Measurements from ENCODE around the gene BLOC1S1.

BLOC1S1 gene

DNA sequence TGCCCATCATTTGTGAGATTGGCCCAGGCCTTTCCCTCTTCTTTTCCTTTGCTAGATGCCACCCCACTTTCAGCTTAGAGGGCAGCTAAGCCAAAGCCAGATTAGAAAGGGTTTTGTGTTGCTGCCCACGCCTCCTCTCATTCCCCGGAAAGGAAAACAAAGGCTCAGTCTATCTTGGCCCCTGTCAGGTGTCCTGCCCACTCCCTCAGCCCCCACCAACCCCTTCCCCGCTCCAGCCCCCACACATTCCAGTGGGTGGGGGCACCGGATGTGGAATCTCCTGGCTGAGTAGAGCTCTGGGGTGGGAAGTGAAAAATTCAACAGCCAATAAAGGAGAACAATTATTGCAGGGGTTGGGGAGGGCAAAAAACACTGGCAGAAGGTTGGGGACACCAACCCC, 2.2 kb downstream of the BLOC1S1 start:
- TF ChIP-seq TAF1 (IDR thresholded peaks at IDR 0.05; ENCODE audit: low read depth) (no peak), TEAD4 (IDR thresholded peaks at IDR 0.05) (0 out of 2 replicates have a peak, but pooled peaks have one; percentile 30), EGR1 (IDR thresholded peaks at IDR 0.05) (peak; percentile 61; the same call in 1 of the 2 replicates)

DNA sequence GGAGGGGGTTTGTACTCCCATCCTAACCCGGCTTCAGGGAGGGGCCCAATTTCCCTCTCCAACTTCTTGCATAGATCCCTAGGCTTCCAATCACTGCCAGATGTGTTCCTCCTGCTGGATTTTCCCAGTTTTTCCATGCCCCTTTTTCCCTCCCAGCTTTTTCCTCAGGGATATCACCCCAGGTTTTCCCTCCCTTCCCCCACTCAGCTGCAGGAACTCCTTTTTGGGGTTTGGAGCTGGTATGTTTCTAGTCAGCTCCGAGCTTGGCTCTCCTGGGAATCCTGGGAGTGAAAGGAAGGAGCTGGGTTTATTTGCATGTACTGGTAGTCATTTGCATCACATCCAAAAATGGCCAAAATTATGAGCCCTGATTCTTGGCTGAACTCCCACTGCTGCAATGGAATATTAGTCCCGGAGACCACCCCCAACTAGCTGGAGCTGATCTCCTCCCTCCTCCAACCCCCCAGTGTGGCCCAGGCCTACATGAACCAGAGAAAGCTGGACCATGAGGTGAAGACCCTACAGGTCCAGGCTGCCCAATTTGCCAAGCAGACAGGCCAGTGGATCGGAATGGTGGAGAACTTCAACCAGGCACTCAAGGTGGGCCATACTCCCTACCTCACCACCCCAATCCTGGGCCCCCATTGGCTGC, 2.9 kb downstream of the BLOC1S1 start:
- TF ChIP-seq CEBPB (IDR thresholded peaks at IDR 0.05) = no peak

GRCh38 chr12:55719371-55719770, 3.5 kb downstream of the BLOC1S1 start:
- no peak for TF ChIP-seq YY1 (IDR thresholded peaks at IDR 0.05; ENCODE audit: low read depth)
- TF ChIP-seq TCF12 (IDR thresholded peaks at IDR 0.05; ENCODE audit: low read depth) = no peak
- no peak for TF ChIP-seq CEBPB (IDR thresholded peaks at IDR 0.05)
- no peak for TF ChIP-seq TEAD4 (IDR thresholded peaks at IDR 0.05)
- no peak for TF ChIP-seq RAD21 (IDR thresholded peaks at IDR 0.05; ENCODE audit: low read depth)
- TF ChIP-seq, protein P1, sequence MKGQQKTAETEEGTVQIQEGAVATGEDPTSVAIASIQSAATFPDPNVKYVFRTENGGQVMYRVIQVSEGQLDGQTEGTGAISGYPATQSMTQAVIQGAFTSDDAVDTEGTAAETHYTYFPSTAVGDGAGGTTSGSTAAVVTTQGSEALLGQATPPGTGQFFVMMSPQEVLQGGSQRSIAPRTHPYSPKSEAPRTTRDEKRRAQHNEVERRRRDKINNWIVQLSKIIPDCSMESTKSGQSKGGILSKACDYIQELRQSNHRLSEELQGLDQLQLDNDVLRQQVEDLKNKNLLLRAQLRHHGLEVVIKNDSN (IDR thresholded peaks at IDR 0.05) = no peak
- no peak for TF ChIP-seq EGR1 (IDR thresholded peaks at IDR 0.05)
- no peak for TF ChIP-seq CREB1 (IDR thresholded peaks at IDR 0.05; ENCODE audit: low read depth)
- no peak for TF ChIP-seq EP300 (IDR thresholded peaks at IDR 0.05; ENCODE audit: borderline replicate concordance)
- TF ChIP-seq REST (IDR thresholded peaks at IDR 0.05; ENCODE audit: low read depth) = no peak
- TF ChIP-seq TAF1 (IDR thresholded peaks at IDR 0.05; ENCODE audit: low read depth) = no peak
- no peak for TF ChIP-seq FOXM1 (IDR thresholded peaks at IDR 0.05; ENCODE audit: borderline replicate concordance, low read depth)
- no peak for TF ChIP-seq NFIC (IDR thresholded peaks at IDR 0.05)
- no peak for TF ChIP-seq ZBTB7A (IDR thresholded peaks at IDR 0.05; ENCODE audit: low read depth)
- no peak for TF ChIP-seq MAX (IDR thresholded peaks at IDR 0.05)

DNA sequence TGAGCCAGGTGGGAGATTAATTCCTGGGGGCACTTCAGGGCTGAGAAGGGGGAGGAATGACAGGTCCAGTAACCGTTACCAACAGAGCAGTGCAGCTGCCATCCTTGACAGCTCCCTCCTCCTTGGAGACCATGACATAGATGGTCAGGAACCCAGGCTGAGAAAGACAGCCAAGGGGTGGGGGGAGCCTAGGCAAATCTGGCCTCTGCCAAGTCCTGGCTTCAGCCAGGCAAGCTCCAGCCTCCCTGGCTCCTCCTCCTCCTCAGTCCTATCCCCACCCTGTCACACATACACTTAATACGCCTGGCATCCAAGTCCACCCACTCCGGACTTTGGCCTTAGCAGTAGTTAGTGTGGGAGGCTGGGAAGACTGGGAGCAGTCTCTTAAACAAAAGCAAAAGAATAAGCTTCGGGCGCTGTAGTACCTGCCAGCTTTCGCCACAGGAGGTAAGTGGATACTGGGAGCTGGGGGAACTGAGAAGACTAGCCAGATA, 4.3 kb downstream of the BLOC1S1 start, which contains the start of gene RDH5:
Gene RDH5, plus strand, starts transcription at position 323 of the 494 bp plus-strand sequence. CDS start 792 bp downstream, outside the sequence.
- TF ChIP-seq EGR1 (IDR thresholded peaks at IDR 0.05) (0 out of 2 replicates have a peak, but pooled peaks have one; percentile 16), TCF12 (IDR thresholded peaks at IDR 0.05; ENCODE audit: low read depth) (no peak)

DNA sequence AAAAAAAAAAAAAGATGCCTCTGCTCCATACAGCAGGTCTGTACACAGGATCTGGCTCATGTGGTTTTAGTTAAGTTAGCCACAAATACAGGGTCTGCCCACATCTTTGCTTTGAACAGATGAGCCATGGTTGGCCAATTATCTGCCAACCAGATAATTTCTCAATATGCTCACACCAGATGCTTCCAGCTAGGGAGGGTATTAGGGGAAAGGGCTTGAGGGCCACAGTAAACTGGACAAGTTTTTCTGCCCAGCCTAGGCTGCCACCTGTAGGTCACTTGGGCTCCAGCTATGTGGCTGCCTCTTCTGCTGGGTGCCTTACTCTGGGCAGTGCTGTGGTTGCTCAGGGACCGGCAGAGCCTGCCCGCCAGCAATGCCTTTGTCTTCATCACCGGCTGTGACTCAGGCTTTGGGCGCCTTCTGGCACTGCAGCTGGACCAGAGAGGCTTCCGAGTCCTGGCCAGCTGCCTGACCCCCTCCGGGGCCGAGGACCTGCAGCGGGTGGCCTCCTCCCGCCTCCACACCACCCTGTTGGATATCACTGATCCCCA, 5.1 kb downstream of the BLOC1S1 start:
- TF ChIP-seq RAD21 (IDR thresholded peaks at IDR 0.05; ENCODE audit: low read depth) (peak; percentile 84), YY1 (IDR thresholded peaks at IDR 0.05; ENCODE audit: low read depth) (no peak; the same call in 1 of the 2 replicates), TCF12 (IDR thresholded peaks at IDR 0.05; ENCODE audit: low read depth) (peak; percentile 74), EGR1 (IDR thresholded peaks at IDR 0.05) (no peak; the same call in 1 of the 2 replicates), TAF1 (IDR thresholded peaks at IDR 0.05; ENCODE audit: low read depth) (peak; percentile 4; the same call in 1 of the 2 replicates), MAX (IDR thresholded peaks at IDR 0.05) (peak; percentile 57), NFIC (IDR thresholded peaks at IDR 0.05) (peak; percentile 80), EP300 (IDR thresholded peaks at IDR 0.05; ENCODE audit: borderline replicate concordance) (peak; percentile 53; the same call in 1 of the 2 replicates), TEAD4 (IDR thresholded peaks at IDR 0.05) (no peak)

- TF ChIP-seq RAD21 (IDR thresholded peaks at IDR 0.05; ENCODE audit: low read depth) = no peak
- TF ChIP-seq TAF1 (IDR thresholded peaks at IDR 0.05; ENCODE audit: low read depth) = 0 out of 2 replicates have a peak, but pooled peaks have one; percentile 14
Measured at GRCh38 chr12:55721601-55722213, 5.9 kb downstream of the BLOC1S1 start.

DNA sequence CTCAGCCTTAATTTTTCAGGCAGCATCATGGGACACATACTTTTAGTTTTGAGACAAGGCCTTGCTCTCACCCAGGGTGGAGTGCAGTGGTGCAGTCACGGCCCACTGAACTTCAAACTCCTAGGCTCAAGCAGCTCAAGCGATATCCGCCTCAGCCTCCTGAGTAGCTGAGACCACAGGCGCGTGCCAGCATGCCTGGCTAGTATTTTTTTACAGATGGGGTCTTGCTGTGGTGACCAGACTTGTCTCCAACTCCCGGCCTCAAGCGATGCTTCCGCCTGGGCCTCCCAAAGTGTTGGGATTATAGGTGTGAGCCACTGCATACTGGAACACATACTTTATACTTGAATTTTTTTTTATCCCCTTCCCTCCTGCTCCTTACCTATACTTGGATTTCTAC, 7.1 kb downstream of the BLOC1S1 start:
- TF ChIP-seq EGR1 (IDR thresholded peaks at IDR 0.05) (no peak), CEBPB (IDR thresholded peaks at IDR 0.05) (no peak), ZBTB7A (IDR thresholded peaks at IDR 0.05; ENCODE audit: low read depth) (no peak), TAF1 (IDR thresholded peaks at IDR 0.05; ENCODE audit: low read depth) (no peak), TEAD4 (IDR thresholded peaks at IDR 0.05) (no peak), MAX (IDR thresholded peaks at IDR 0.05) (no peak), REST (IDR thresholded peaks at IDR 0.05; ENCODE audit: low read depth) (no peak), EP300 (IDR thresholded peaks at IDR 0.05; ENCODE audit: borderline replicate concordance) (no peak), CREB1 (IDR thresholded peaks at IDR 0.05; ENCODE audit: low read depth) (no peak), NFIC (IDR thresholded peaks at IDR 0.05) (no peak), FOXM1 (IDR thresholded peaks at IDR 0.05; ENCODE audit: borderline replicate concordance, low read depth) (no peak), RAD21 (IDR thresholded peaks at IDR 0.05; ENCODE audit: low read depth) (no peak)
- TF ChIP-seq, protein P1 (IDR thresholded peaks at IDR 0.05) = no peak

Measured in Ishikawa (cell line).